Measurements from ENCODE around the gene MRFAP1L1. TPM values are rescaled to one million over a fixed set of nuclear protein-coding genes. Genes with fewer than 3 reads are reported as not detected.

The MRFAP1L1 gene
- 115 TPM for total RNA-seq

GRCh38 chr4:6709230-6710114 is at the start of gene MRFAP1L1:
TSS of gene MRFAP1L1 (minus strand) at chr4:6709865. CDS start at chr4:6709629, 236 bp downstream.

GRCh38 chr4:6716018-6716911 is 6.6 kb upstream of the MRFAP1L1 start, which contains the start of gene BLOC1S4:
TSS of gene BLOC1S4 (plus strand) at chr4:6716174. CDS start at chr4:6716210, 36 bp downstream.

GRCh38 chr4:6693231-6694176 is 16.2 kb downstream of the MRFAP1L1 start, which contains the start of gene S100P:
TSS of gene S100P (plus strand) at chr4:6693878. CDS start at chr4:6693933, 55 bp downstream.

Other genes with a start within 250 kb of the MRFAP1L1 start
- gene PPP2R2C, start 237.3 kb downstream of the MRFAP1L1 start, total RNA-seq = 10.1 TPM
- 13.1 TPM for gene MAN2B2, start 134.7 kb downstream of the MRFAP1L1 start, total RNA-seq
- gene MRFAP1, start 69.2 kb downstream of the MRFAP1L1 start, total RNA-seq = 164 TPM
- 0.27 TPM for gene S100P, start 16.0 kb downstream of the MRFAP1L1 start, total RNA-seq
- gene BLOC1S4, start 6.3 kb upstream of the MRFAP1L1 start, total RNA-seq = 11.9 TPM
- 72.6 TPM for gene KIAA0232, start 72.9 kb upstream of the MRFAP1L1 start, total RNA-seq
- 75.7 TPM for gene TBC1D14, start 200.0 kb upstream of the MRFAP1L1 start, total RNA-seq

All from camera-type eye (tissue), 1 donor.